Neural cell (in vitro differentiated cells): ENCODE data around the gene POLR2H. TPM values are rescaled to one million over a fixed set of nuclear protein-coding genes. Genes with fewer than 3 reads are reported as not detected.
A peak's percentile ranks its signal among the peaks of the same experiment; 100 is the strongest.

Source experiments
- H2AFZ ChIP-seq: fragments of 200-600, 300-800 bp; sonication (generic), shearing (Covaris generic); 2 replicates; pipeline ENCODE4 v1.6.0; 2014; ENCODE audit warnings: low read depth, mild to moderate bottlenecking, antibody characterized with exemption, low read length, moderate library complexity
- H3F3A ChIP-seq: fragments of 200-600 bp; shearing (Covaris generic); 2 replicates; pipeline ENCODE4 v1.6.1; 2016; ENCODE audit warnings: mild to moderate bottlenecking, moderate library complexity, mixed read lengths, antibody characterized with exemption, low read length; ENCODE audit not compliant: insufficient read depth, poor library complexity, severe bottlenecking
- H3K27ac ChIP-seq: fragments of 200-600, 300-800 bp; sonication (generic), shearing (Covaris generic); 2 replicates; pipeline ENCODE4 v1.5.1; 2014; ENCODE audit warnings: mild to moderate bottlenecking, low read length, moderate library complexity
- H3K27me3 ChIP-seq: fragments of 300-800, 200-600 bp; sonication (generic), shearing (Covaris generic); 2 replicates; pipeline ENCODE4 v1.6.0; 2014; ENCODE audit warnings: mild to moderate bottlenecking, low read depth, low read length, moderate library complexity; ENCODE audit not compliant: insufficient read depth
- H3K36me3 ChIP-seq: fragments of 300-800, 200-600 bp; sonication (generic), shearing (Covaris generic); 2 replicates; pipeline ENCODE4 v1.5.1; 2014; ENCODE audit warnings: mild to moderate bottlenecking, antibody characterized with exemption, low read length, moderate library complexity; ENCODE audit not compliant: insufficient read depth
- H3K4me2 ChIP-seq: fragments of 300-800, 200-600 bp; sonication (generic), shearing (Covaris generic); 2 replicates; pipeline ENCODE4 v1.6.0; 2014; ENCODE audit warnings: mild to moderate bottlenecking, low read length
- H3K4me3 ChIP-seq: fragments of 300-800, 200-600 bp; sonication (generic), shearing (Covaris generic); 2 replicates; pipeline ENCODE4 v1.5.1; 2014; ENCODE audit warnings: mild to moderate bottlenecking, low read length, moderate library complexity
- H3K79me2 ChIP-seq: fragments of 200-600 bp; shearing (Covaris generic); replicated peaks from 2 replicates; pipeline ENCODE4 v1.6.0; 2014; ENCODE audit warnings: mild to moderate bottlenecking, low read length, moderate library complexity; ENCODE audit not compliant: insufficient read depth
- H3K9ac ChIP-seq: fragments of 300-800, 200-600 bp; sonication (generic), shearing (Covaris generic); 2 replicates; pipeline ENCODE4 v1.6.1; 2016; ENCODE audit warnings: mild to moderate bottlenecking, low read length, mixed read lengths
- H3K9me2 ChIP-seq: fragments of 200-600 bp; shearing (Covaris generic); 2 replicates; pipeline ENCODE4 v1.6.1; 2016; ENCODE audit warnings: mild to moderate bottlenecking, low read length, mixed read lengths; ENCODE audit not compliant: insufficient read depth
- H3K9me3 ChIP-seq: fragments of 200-600, 300-800 bp; sonication (generic), shearing (Covaris generic); 2 replicates; pipeline ENCODE4 v1.6.1; 2016; ENCODE audit warnings: mild to moderate bottlenecking, mixed run types, low read length, moderate library complexity, mixed read lengths
- H4K20me1 ChIP-seq: fragments of 200-600 bp; shearing (Covaris generic); 2 replicates; pipeline ENCODE4 v1.6.1; 2016; ENCODE audit warnings: mild to moderate bottlenecking, mixed run types; ENCODE audit not compliant: insufficient read depth
- EP300 ChIP-seq: fragments of 450-650 bp; conservative IDR thresholded peaks from 2 replicates; pipeline ENCODE4 v1.6.1; 2014; ENCODE audit warnings: antibody characterized with exemption, mild to moderate bottlenecking, moderate library complexity; ENCODE audit not compliant: poor library complexity, severe bottlenecking
- EZH2 ChIP-seq: fragments of 200-600, 300-800 bp; shearing (Covaris generic), sonication (generic); IDR thresholded peaks from 2 replicates; pipeline ENCODE4 v1.6.1; 2014; ENCODE audit warnings: antibody characterized with exemption, low read length, borderline replicate concordance, mild to moderate bottlenecking; ENCODE audit not compliant: insufficient read depth, poor library complexity, severe bottlenecking
- MXI1 ChIP-seq: fragments of 450-650 bp; conservative IDR thresholded peaks from 2 replicates; pipeline ENCODE4 v1.6.1; 2014; ENCODE audit warnings: antibody characterized with exemption, mild to moderate bottlenecking; ENCODE audit not compliant: poor library complexity, severe bottlenecking
- POLR2AphosphoS5 ChIP-seq: IDR thresholded peaks from 2 replicates; pipeline ENCODE4 v1.6.1; 2012
- RAD21 ChIP-seq: fragments of 450-650 bp; conservative IDR thresholded peaks from 2 replicates; pipeline ENCODE4 v1.6.1; 2014; ENCODE audit warnings: antibody characterized with exemption, mild to moderate bottlenecking, moderate library complexity
- SMC3 ChIP-seq: fragments of 450-650 bp; conservative IDR thresholded peaks from 2 replicates; pipeline ENCODE4 v1.6.1; 2014; ENCODE audit warnings: antibody characterized with exemption, mild to moderate bottlenecking, moderate library complexity; ENCODE audit not compliant: poor library complexity
- TAF1 ChIP-seq: IDR thresholded peaks from 2 replicates; pipeline ENCODE4 v1.6.1; 2012; ENCODE audit warnings: low read depth
- polyA plus RNA-seq: library from polyadenylated mRNA; depleted of rRNA; stranded (reverse); fragments of >200 nt; gene quantifications from 2 replicates; pipeline ENCODE4 v1.2.3, GENCODE V29; 2014
- TF ChIP-seq, protein P1 (sequence below): fragments of 450-650 bp; IDR thresholded peaks from 2 replicates; pipeline ENCODE4 v1.5.1; 2014; ENCODE audit warnings: antibody characterized with exemption, mild to moderate bottlenecking, moderate library complexity; ENCODE audit not compliant: poor library complexity, severe bottlenecking
- TF ChIP-seq, protein P2 (sequence below): IDR thresholded peaks from 2 replicates; pipeline ENCODE4 v1.6.1; 2012; ENCODE audit warnings: borderline replicate concordance

The POLR2H gene
- polyA plus RNA-seq, 1 donor from 2014 or later, result 185 TPM

DNA sequence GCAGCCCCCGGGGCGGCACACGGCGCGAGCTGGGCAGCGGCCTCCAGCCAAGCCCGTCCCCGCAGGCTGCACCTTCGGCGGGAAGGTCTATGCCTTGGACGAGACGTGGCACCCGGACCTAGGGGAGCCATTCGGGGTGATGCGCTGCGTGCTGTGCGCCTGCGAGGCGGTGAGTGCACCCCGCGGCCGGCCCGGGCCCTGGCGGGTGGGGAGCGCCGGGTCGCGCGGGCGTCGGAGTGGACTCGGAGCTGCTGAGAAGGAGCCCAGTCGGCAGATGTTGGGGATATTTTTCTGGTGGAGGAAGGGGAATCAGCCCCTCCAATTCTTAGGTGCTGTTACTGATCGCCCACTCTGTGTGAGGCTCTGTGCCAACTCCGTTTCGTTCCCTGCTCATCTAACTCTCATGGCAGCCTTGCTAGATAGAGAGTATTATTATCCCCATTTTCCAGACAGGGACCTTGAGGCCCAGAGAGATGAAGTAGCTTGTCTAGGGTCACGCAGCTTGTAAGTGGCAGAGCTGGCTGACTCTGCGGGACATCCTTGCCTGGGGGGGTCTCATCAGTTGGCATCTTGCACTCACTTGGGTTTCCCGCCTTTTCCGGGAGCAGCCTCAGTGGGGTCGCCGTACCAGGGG, 19.2 kb downstream of the POLR2H start:
- H3K9me2 ChIP-seq, result no peaks in the 10 kb centered on the region
- no peak overlapping the region for H3K4me2 ChIP-seq
- H4K20me1 ChIP-seq, result no peaks in the 10 kb centered on the region
- no peak for TF ChIP-seq POLR2AphosphoS5
- TF ChIP-seq RAD21, result no peak
- no peak for TF ChIP-seq SMC3
- TF ChIP-seq EZH2, result no peak
- TF ChIP-seq, protein P1, sequence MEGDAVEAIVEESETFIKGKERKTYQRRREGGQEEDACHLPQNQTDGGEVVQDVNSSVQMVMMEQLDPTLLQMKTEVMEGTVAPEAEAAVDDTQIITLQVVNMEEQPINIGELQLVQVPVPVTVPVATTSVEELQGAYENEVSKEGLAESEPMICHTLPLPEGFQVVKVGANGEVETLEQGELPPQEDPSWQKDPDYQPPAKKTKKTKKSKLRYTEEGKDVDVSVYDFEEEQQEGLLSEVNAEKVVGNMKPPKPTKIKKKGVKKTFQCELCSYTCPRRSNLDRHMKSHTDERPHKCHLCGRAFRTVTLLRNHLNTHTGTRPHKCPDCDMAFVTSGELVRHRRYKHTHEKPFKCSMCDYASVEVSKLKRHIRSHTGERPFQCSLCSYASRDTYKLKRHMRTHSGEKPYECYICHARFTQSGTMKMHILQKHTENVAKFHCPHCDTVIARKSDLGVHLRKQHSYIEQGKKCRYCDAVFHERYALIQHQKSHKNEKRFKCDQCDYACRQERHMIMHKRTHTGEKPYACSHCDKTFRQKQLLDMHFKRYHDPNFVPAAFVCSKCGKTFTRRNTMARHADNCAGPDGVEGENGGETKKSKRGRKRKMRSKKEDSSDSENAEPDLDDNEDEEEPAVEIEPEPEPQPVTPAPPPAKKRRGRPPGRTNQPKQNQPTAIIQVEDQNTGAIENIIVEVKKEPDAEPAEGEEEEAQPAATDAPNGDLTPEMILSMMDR, result no peak
- TF ChIP-seq MXI1, result no peak
- H3K36me3 ChIP-seq, result no peaks in the 10 kb centered on the region
- H3K9ac ChIP-seq, result peak overlapping the region; percentile 49
- no peaks in the 10 kb centered on the region for H3K9me3 ChIP-seq
- no peaks in the 10 kb centered on the region for H3F3A ChIP-seq
- peaks cover 39% of the 10 kb centered on the region for H3K27me3 ChIP-seq
- H2AFZ ChIP-seq, result no peak overlapping the region
- H3K79me2 ChIP-seq, result no peaks in the 10 kb centered on the region
- no peak overlapping the region for H3K27ac ChIP-seq
- peak overlapping the region; percentile 65 for H3K4me3 ChIP-seq

DNA sequence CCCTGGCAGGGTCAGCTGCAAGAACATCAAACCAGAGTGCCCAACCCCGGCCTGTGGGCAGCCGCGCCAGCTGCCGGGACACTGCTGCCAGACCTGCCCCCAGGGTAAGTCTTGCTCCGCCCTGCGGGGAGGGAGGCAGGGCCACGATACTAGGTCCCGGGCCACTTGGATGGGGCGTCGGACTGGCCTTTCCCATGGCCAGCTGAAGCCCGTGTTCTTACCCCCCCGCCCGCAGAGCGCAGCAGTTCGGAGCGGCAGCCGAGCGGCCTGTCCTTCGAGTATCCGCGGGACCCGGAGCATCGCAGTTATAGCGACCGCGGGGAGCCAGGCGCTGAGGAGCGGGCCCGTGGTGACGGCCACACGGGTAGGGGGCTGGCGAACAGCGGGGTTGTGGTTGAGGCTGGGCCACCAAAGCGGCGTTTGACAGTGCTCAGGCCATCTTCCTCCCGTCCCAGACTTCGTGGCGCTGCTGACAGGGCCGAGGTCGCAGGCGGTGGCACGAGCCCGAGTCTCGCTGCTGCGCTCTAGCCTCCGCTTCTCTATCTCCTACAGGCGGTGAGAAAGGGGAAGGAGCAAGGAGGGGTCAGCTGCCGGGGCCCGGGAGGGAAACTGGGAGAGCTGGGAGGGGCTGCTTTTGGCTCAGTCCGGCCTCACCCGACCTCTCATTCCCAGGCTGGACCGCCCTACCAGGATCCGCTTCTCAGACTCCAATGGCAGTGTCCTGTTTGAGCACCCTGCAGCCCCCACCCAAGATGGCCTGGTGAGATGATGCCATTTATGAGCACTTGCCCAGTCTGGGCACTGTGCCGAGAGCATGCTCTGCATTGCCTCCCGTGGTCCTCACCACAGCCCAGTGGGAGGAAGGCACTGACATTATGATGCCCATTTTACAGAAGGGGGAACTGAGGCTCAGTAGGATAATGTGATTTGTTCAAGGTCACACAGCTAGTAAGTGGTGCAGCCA, 20.0 kb downstream of the POLR2H start:
- no peaks in the 10 kb centered on the region for H4K20me1 ChIP-seq
- no peak for TF ChIP-seq RAD21
- TF ChIP-seq, protein P2, sequence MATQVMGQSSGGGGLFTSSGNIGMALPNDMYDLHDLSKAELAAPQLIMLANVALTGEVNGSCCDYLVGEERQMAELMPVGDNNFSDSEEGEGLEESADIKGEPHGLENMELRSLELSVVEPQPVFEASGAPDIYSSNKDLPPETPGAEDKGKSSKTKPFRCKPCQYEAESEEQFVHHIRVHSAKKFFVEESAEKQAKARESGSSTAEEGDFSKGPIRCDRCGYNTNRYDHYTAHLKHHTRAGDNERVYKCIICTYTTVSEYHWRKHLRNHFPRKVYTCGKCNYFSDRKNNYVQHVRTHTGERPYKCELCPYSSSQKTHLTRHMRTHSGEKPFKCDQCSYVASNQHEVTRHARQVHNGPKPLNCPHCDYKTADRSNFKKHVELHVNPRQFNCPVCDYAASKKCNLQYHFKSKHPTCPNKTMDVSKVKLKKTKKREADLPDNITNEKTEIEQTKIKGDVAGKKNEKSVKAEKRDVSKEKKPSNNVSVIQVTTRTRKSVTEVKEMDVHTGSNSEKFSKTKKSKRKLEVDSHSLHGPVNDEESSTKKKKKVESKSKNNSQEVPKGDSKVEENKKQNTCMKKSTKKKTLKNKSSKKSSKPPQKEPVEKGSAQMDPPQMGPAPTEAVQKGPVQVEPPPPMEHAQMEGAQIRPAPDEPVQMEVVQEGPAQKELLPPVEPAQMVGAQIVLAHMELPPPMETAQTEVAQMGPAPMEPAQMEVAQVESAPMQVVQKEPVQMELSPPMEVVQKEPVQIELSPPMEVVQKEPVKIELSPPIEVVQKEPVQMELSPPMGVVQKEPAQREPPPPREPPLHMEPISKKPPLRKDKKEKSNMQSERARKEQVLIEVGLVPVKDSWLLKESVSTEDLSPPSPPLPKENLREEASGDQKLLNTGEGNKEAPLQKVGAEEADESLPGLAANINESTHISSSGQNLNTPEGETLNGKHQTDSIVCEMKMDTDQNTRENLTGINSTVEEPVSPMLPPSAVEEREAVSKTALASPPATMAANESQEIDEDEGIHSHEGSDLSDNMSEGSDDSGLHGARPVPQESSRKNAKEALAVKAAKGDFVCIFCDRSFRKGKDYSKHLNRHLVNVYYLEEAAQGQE, result no peak
- TF ChIP-seq, protein P1, result no peak
- no peak for TF ChIP-seq POLR2AphosphoS5
- no peak for TF ChIP-seq TAF1
- no peak for TF ChIP-seq EP300
- H3K27ac ChIP-seq, result no peak overlapping the region
- no peaks in the 10 kb centered on the region for H3K9me3 ChIP-seq
- no peak overlapping the region for H2AFZ ChIP-seq
- no peaks in the 10 kb centered on the region for H3K79me2 ChIP-seq
- no peak overlapping the region for H3K9ac ChIP-seq
- H3K27me3 ChIP-seq, result peaks cover 39% of the 10 kb centered on the region
- H3K36me3 ChIP-seq, result no peaks in the 10 kb centered on the region
- peak overlapping the region; percentile 65 for H3K4me3 ChIP-seq
- H3K9me2 ChIP-seq, result no peaks in the 10 kb centered on the region
- H3K4me2 ChIP-seq, result no peak overlapping the region
- H3F3A ChIP-seq, result no peaks in the 10 kb centered on the region
